Fibroblast of the aortic adventitia (primary cell): ENCODE measurements around the gene OR10H3. TPM values are rescaled to one million over a fixed set of nuclear protein-coding genes. Genes with fewer than 3 reads are reported as not detected.

Experiments used
- DNase-seq: peaks from one replicate; pipeline ENCODE4 v3.0.0-alpha.2; 2010; ENCODE audit warnings: low read depth
- H3K4me3 ChIP-seq: 2 replicates; pipeline ENCODE4 v1.5.1; 2011; ENCODE audit warnings: low read depth, mild to moderate bottlenecking, control low read depth, low read length, moderate library complexity
- CTCF ChIP-seq: IDR thresholded peaks from 2 replicates; pipeline ENCODE4 v1.5.1; 2011; ENCODE audit warnings: mild to moderate bottlenecking, low read length, control low read depth, inconsistent platforms; ENCODE audit not compliant: insufficient read depth
- total RNA-seq: library from RNA; depleted of rRNA; stranded (reverse); fragments of >200 nt; gene quantifications from 2 replicates; pipeline ENCODE4 v1.2.3, GENCODE V29; 2012; ENCODE audit warnings: low replicate concordance

Gene OR10H3
- total RNA-seq, 1 donor = not detected

- no peak for DNase-seq
- no peak for TF ChIP-seq CTCF
- H3K4me3 ChIP-seq = no peak overlapping the region
Observed at GRCh38 chr19:15717809-15718208, 20.0 kb upstream of the OR10H3 start.

GRCh38 chr19:15721268-15721667 is 16.5 kb upstream of the OR10H3 start:
- TF ChIP-seq CTCF = no peak
- no peak overlapping the region for H3K4me3 ChIP-seq
- no peak for DNase-seq

- TF ChIP-seq CTCF = no peak
- no peak for DNase-seq
- no peak overlapping the region for H3K4me3 ChIP-seq
Observed at GRCh38 chr19:15722956-15723355, 14.8 kb upstream of the OR10H3 start.

GRCh38 chr19:15727724-15728123 is 10.1 kb upstream of the OR10H3 start, which contains the start of gene OR10H2:
TSS of gene OR10H2 (plus strand) at chr19:15728024. CDS start at chr19:15728044, 20 bp downstream.
- no peak within 1 kb of the TSS for H3K4me3 ChIP-seq
- DNase-seq = no peak
- TF ChIP-seq CTCF = no peak

GRCh38 chr19:15730538-15730937 is 7.2 kb upstream of the OR10H3 start:
- no peak overlapping the region for H3K4me3 ChIP-seq
- TF ChIP-seq CTCF = no peak
- no peak for DNase-seq

- no peak for DNase-seq
- no peak for TF ChIP-seq CTCF
Observed at GRCh38 chr19:15732388-15732787, 5.4 kb upstream of the OR10H3 start.

GRCh38 chr19:15733895-15734294 is 3.9 kb upstream of the OR10H3 start:
- no peak for TF ChIP-seq CTCF
- no peak for DNase-seq
- H3K4me3 ChIP-seq = no peak overlapping the region

More at GRCh38 chr19:15732388-15732787, 5.4 kb upstream of the OR10H3 start:
- no peak overlapping the region for H3K4me3 ChIP-seq
